Prostate gland (tissue), 2 donors: ENCODE results near the gene PKN2.

ENCODE experiments used
- CTCF ChIP-seq, 4 experiments: fragments of 200-600 bp in 2 of 4; fragments of 450-650 bp in 2 of 4; sonication (generic) in 2 of 4; IDR thresholded peaks; 1 replicate in 3 of 4; 2 replicates in 1 of 4; pipeline ENCODE4 v1.5.1; 2016 to 2019; ENCODE audit warnings: antibody characterized with exemption in 4 of 4, mild to moderate bottlenecking in 2 of 4, moderate library complexity in 2 of 4
- POLR2A ChIP-seq: fragments of 450-650 bp; IDR thresholded peaks from one replicate; pipeline ENCODE4 v1.6.1; 2016; ENCODE audit warnings: antibody characterized with exemption, mild to moderate bottlenecking

- TF ChIP-seq CTCF (IDR thresholded peaks at IDR 0.05) = no peak
- TF ChIP-seq POLR2A = no peak
Observed at GRCh38 chr1:88695781-88696180, 11.7 kb downstream of the PKN2 start.
